ACC112 (cell line): ENCODE measurements around the gene RNF126.
"Not testable (repeated sequence)": the region's sequence is repeated elsewhere in the genome, so short reads cannot be mapped to it uniquely, and the experiment has no call there.

ENCODE experiments used
- H2AFZ ChIP-seq: fragments of 200-600 bp; sonication (generic); one replicate; pipeline ENCODE4 v1.6.0; 2017; ENCODE audit warnings: antibody characterized with exemption, low read length; ENCODE audit not compliant: unreplicated experiment
- H3K27ac ChIP-seq: fragments of 200-600 bp; sonication (generic); 2 replicates; pipeline ENCODE4 v1.5.1; 2014; ENCODE audit warnings: low read depth, mild to moderate bottlenecking, antibody characterized with exemption, low read length, moderate library complexity
- H3K27me3 ChIP-seq: fragments of 200-600 bp; sonication (generic); 2 replicates; pipeline ENCODE4 v1.6.1; 2014; ENCODE audit warnings: mild to moderate bottlenecking, antibody characterized with exemption, low read length, moderate library complexity, mixed read lengths; ENCODE audit not compliant: insufficient read depth
- H3K36me3 ChIP-seq: fragments of 200-600 bp; sonication (generic); 2 replicates; pipeline ENCODE4 v1.6.1; 2016; ENCODE audit warnings: mild to moderate bottlenecking, antibody characterized with exemption, low read length, moderate library complexity, mixed read lengths; ENCODE audit not compliant: insufficient read depth
- H3K4me1 ChIP-seq: fragments of 200-600 bp; sonication (generic); one replicate; pipeline ENCODE4 v1.6.1; 2016; ENCODE audit warnings: low read length, mixed read lengths; ENCODE audit not compliant: insufficient read depth, unreplicated experiment, control insufficient read depth
- H3K4me3 ChIP-seq: fragments of 200-600 bp; sonication (generic); 2 replicates; pipeline ENCODE4 v1.5.1; 2014; ENCODE audit warnings: mild to moderate bottlenecking, low read depth, low read length
- H3K79me2 ChIP-seq: fragments of 200-600 bp; sonication (generic); one replicate; pipeline ENCODE4 v1.6.0; 2016; ENCODE audit warnings: low read length; ENCODE audit not compliant: control insufficient read depth, unreplicated experiment, insufficient read depth

The RNF126 gene

GRCh38 chr19:633786-634639 lies 29.0 kb downstream of the RNF126 start:
- H3K36me3 ChIP-seq, result no peaks in the 10 kb centered on the region
- H3K4me3 ChIP-seq, result peak overlapping the region; percentile 99
- H3K27me3 ChIP-seq, result no peaks in the 10 kb centered on the region
- peak overlapping the region; percentile 59 for H2AFZ ChIP-seq
- H3K79me2 ChIP-seq, result peaks cover 3% of the 10 kb centered on the region
- H3K4me1 ChIP-seq, result peaks cover 5% of the 10 kb centered on the region
- peak overlapping the region; percentile 50 for H3K27ac ChIP-seq

- H3K27me3 ChIP-seq, result no peaks in the 10 kb centered on the region
- H3K27ac ChIP-seq, result peak within 1 kb of the TSS; percentile 59
These were observed 29.8 kb downstream of the RNF126 start, which contains the start of gene POLRMT for GRCh38 chr19:633068-633785. POLRMT (minus strand) TSS chr19:633537; CDS start chr19:633512, 25 bp downstream.

GRCh38 chr19:632579-633067 lies 30.4 kb downstream of the RNF126 start:
- H3K27ac ChIP-seq, result peak overlapping the region; percentile 59

More at GRCh38 chr19:633068-633785, 29.8 kb downstream of the RNF126 start, which contains the start of gene POLRMT:
- Histone ChIP-seq H3K79me2 (peaks cover 3% of the 10 kb centered on the region), H3K4me3 (peak within 1 kb of the TSS; percentile 99), H2AFZ (peak within 1 kb of the TSS; percentile 75), H3K36me3 (no peaks in the 10 kb centered on the region), H3K4me1 (peaks cover 5% of the 10 kb centered on the region)

GRCh38 chr19:629961-630714 lies 32.9 kb downstream of the RNF126 start:
- Histone ChIP-seq H3K79me2 (peaks cover 3% of the 10 kb centered on the region), H3K4me3 (no peak overlapping the region), H3K4me1 (peaks cover 5% of the 10 kb centered on the region), H3K36me3 (no peaks in the 10 kb centered on the region), H3K27ac (no peak overlapping the region), H3K27me3 (no peaks in the 10 kb centered on the region), H2AFZ (no peak overlapping the region)

More at GRCh38 chr19:632579-633067, 30.4 kb downstream of the RNF126 start:
- Histone ChIP-seq H3K4me3 (peak overlapping the region; percentile 99), H3K36me3 (no peaks in the 10 kb centered on the region), H2AFZ (peak overlapping the region; percentile 75), H3K27me3 (no peaks in the 10 kb centered on the region), H3K79me2 (peaks cover 3% of the 10 kb centered on the region), H3K4me1 (peaks cover 5% of the 10 kb centered on the region)

GRCh38 chr19:629515-629914 lies 33.5 kb downstream of the RNF126 start:
- H3K79me2 ChIP-seq, H3K4me1 ChIP-seq, H3K4me3 ChIP-seq, H3K36me3 ChIP-seq, H3K27me3 ChIP-seq, H2AFZ ChIP-seq, H3K27ac ChIP-seq: not testable (repeated sequence)

GRCh38 chr19:628168-628567 lies 34.8 kb downstream of the RNF126 start:
- no peaks in the 10 kb centered on the region for H3K27me3 ChIP-seq
- peaks cover 3% of the 10 kb centered on the region for H3K79me2 ChIP-seq
- H3K27ac ChIP-seq, result no peak overlapping the region
- peaks cover 5% of the 10 kb centered on the region for H3K4me1 ChIP-seq
- no peak overlapping the region for H3K4me3 ChIP-seq
- H3K36me3 ChIP-seq, result no peaks in the 10 kb centered on the region
- H2AFZ ChIP-seq, result no peak overlapping the region

GRCh38 chr19:626566-626965 lies 36.4 kb downstream of the RNF126 start:
- not testable (repeated sequence) for H2AFZ ChIP-seq, H3K36me3 ChIP-seq, H3K79me2 ChIP-seq, H3K27ac ChIP-seq, H3K27me3 ChIP-seq, H3K4me1 ChIP-seq, H3K4me3 ChIP-seq

- Histone ChIP-seq H3K4me1 (no peaks in the 10 kb centered on the region), H3K4me3 (no peak overlapping the region), H3K27me3 (no peaks in the 10 kb centered on the region), H3K27ac (no peak overlapping the region), H3K79me2 (no peaks in the 10 kb centered on the region), H3K36me3 (peaks cover 2% of the 10 kb centered on the region; the same call in 1 of the 2 replicates), H2AFZ (no peak overlapping the region)
These were observed 37.8 kb downstream of the RNF126 start for GRCh38 chr19:625257-625656.

GRCh38 chr19:624433-625109 lies 38.4 kb downstream of the RNF126 start:
- H3K4me3 ChIP-seq, result no peak overlapping the region
- no peak overlapping the region for H2AFZ ChIP-seq
- H3K4me1 ChIP-seq, result no peaks in the 10 kb centered on the region
- H3K27me3 ChIP-seq, result no peaks in the 10 kb centered on the region
- H3K79me2 ChIP-seq, result no peaks in the 10 kb centered on the region
- H3K27ac ChIP-seq, result peak overlapping the region; percentile 64; the same call in 1 of the 2 replicates
- peaks cover 2% of the 10 kb centered on the region; the same call in 1 of the 2 replicates for H3K36me3 ChIP-seq

- no peaks in the 10 kb centered on the region for H3K27me3 ChIP-seq
- H3K36me3 ChIP-seq, result peaks cover 2% of the 10 kb centered on the region; the same call in 1 of the 2 replicates
- no peak overlapping the region for H3K4me3 ChIP-seq
- no peaks in the 10 kb centered on the region for H3K79me2 ChIP-seq
- H3K4me1 ChIP-seq, result no peaks in the 10 kb centered on the region
- no peak overlapping the region for H2AFZ ChIP-seq
- peak overlapping the region; percentile 64 for H3K27ac ChIP-seq
These were observed 39.0 kb downstream of the RNF126 start for GRCh38 chr19:623974-624373.
